H1 (cell line): ENCODE data around the gene AURKAIP1. TPM values are rescaled to one million over a fixed set of nuclear protein-coding genes. Genes with fewer than 3 reads are reported as not detected.

Experiments used
- CTCF ChIA-PET: fragments of 300-600 bp; sonication (Branson Sonifier 250); formaldehyde crosslinking; loops from one replicate; lab custom pipeline; 2021; ENCODE audit not compliant: partially characterized antibody; lab: Charles Lee
- POLR2A ChIA-PET: fragments of 300-600 bp; sonication (Branson Sonifier 250); formaldehyde crosslinking; loops from one replicate; lab custom pipeline; 2021; ENCODE audit warnings: inconsistent platforms; ENCODE audit not compliant: partially characterized antibody; lab: Charles Lee
- DNase-seq, 2 experiments: peaks; one replicate each; pipeline versions ENCODE4 v3.0.0 to v3.0.0-alpha.2; 2010 to 2022; ENCODE audit warnings: low spot score in 2 of 2, low read depth in 1 of 2, mixed read lengths in 1 of 2
- FAIRE-seq: peaks from 2 replicates; lab custom pipeline; 2011; peaks lifted over from hg19 to GRCh38; lab: Jason Lieb, UNC
- H2AFZ ChIP-seq: 2 replicates; pipeline ENCODE4 v1.8.1; 2012; ENCODE audit warnings: low read length, inconsistent platforms
- H2AK5ac ChIP-seq: 2 replicates; pipeline ENCODE4 v1.6.1; 2013; ENCODE audit warnings: low read depth, low read length
- H2BK120ac ChIP-seq: replicated peaks from 2 replicates; pipeline ENCODE3; 2013; ENCODE audit warnings: low read depth, low read length, inconsistent platforms
- H2BK12ac ChIP-seq: 2 replicates; pipeline ENCODE4 v1.6.1; 2013; ENCODE audit warnings: low read depth, low read length
- H2BK15ac ChIP-seq: 2 replicates; pipeline ENCODE4 v1.6.1; 2013; ENCODE audit warnings: low read length
- H2BK20ac ChIP-seq: 2 replicates; pipeline ENCODE4 v1.6.1; 2013; ENCODE audit warnings: low read length
- H2BK5ac ChIP-seq: 2 replicates; pipeline ENCODE4 v1.6.1; 2013; ENCODE audit warnings: low read depth, low read length
- H3K14ac ChIP-seq: 2 replicates; pipeline ENCODE4 v1.6.1; 2013; ENCODE audit warnings: inconsistent platforms; ENCODE audit not compliant: insufficient read length
- H3K18ac ChIP-seq: 2 replicates; pipeline ENCODE4 v1.6.1; 2013; ENCODE audit warnings: low read length; ENCODE audit errors: extremely low read depth
- H3K23ac ChIP-seq: 2 replicates; pipeline ENCODE4 v1.6.1; 2013; ENCODE audit warnings: inconsistent platforms; ENCODE audit not compliant: insufficient read length
- H3K23me2 ChIP-seq: 2 replicates; pipeline ENCODE4 v1.6.1; 2013; ENCODE audit warnings: low read depth, low read length
- H3K27ac ChIP-seq: 2 replicates; pipeline ENCODE4 v1.6.1; 2011; ENCODE audit warnings: low read depth, low read length, inconsistent platforms
- H3K27me3 ChIP-seq, 4 experiments: replicated peaks in 1 of 4; 1 replicate in 1 of 4; 2 replicates in 3 of 4; pipeline versions ENCODE4 v1.6.1 to v1.8.1; 2011 to 2013; ENCODE audit warnings: low read length in 3 of 4, mild to moderate bottlenecking in 3 of 4, inconsistent platforms in 2 of 4, mixed read lengths in 2 of 4, moderate library complexity in 1 of 4; ENCODE audit not compliant: control insufficient read depth in 3 of 4, insufficient read depth in 3 of 4; ENCODE audit errors: extremely low read depth in 1 of 4
- H3K36me3 ChIP-seq, 4 experiments: 2 replicates each; pipeline versions ENCODE4 v1.6.1 to v1.8.1; 2011 to 2013; ENCODE audit warnings: mild to moderate bottlenecking in 4 of 4, low read length in 3 of 4, moderate library complexity in 2 of 4, control low read depth in 1 of 4, inconsistent platforms in 1 of 4; ENCODE audit not compliant: insufficient read depth in 4 of 4, control insufficient read depth in 2 of 4
- H3K4ac ChIP-seq: replicated peaks from 2 replicates; pipeline ENCODE3; 2013; ENCODE audit warnings: low read length, low read depth, mixed read lengths, inconsistent platforms; ENCODE audit not compliant: insufficient read length
- H3K4me1 ChIP-seq, 4 experiments: replicated peaks in 1 of 4; 1 replicate in 1 of 4; 2 replicates in 3 of 4; pipeline versions ENCODE4 v1.6.1 to v1.8.1; 2011 to 2013; ENCODE audit warnings: low read length in 3 of 4, inconsistent platforms in 2 of 4, mixed read lengths in 1 of 4; ENCODE audit not compliant: insufficient read depth in 4 of 4, control insufficient read depth in 3 of 4
- H3K4me2 ChIP-seq, 2 experiments: 2 replicates each; pipeline versions ENCODE4 v1.6.1 to v1.8.1; 2011 to 2013; ENCODE audit warnings: low read depth in 2 of 2, low read length in 2 of 2, control low read depth in 1 of 2, inconsistent platforms in 1 of 2, mild to moderate bottlenecking in 1 of 2; ENCODE audit not compliant: insufficient read depth in 1 of 2
- H3K4me3 ChIP-seq, 4 experiments: fragments of 200-600, 300-600 bp in 1 of 4; sonication (generic), shearing (Covaris generic), sonication (Bioruptor Twin) in 1 of 4; 2 replicates each; pipeline versions ENCODE4 v1.5.1 to v1.8.1; 2011 to 2016; ENCODE audit warnings: low read length in 4 of 4, low read depth in 3 of 4, control low read depth in 2 of 4, inconsistent platforms in 2 of 4, mild to moderate bottlenecking in 2 of 4, mixed read lengths in 1 of 4, moderate library complexity in 1 of 4; ENCODE audit not compliant: insufficient read depth in 2 of 4; ENCODE audit errors: extremely low read depth in 1 of 4
- H3K56ac ChIP-seq: replicated peaks from 2 replicates; pipeline ENCODE3; 2013; ENCODE audit warnings: low read depth, mild to moderate bottlenecking, mixed read lengths, low read length, inconsistent platforms; ENCODE audit not compliant: insufficient read length
- H3K79me1 ChIP-seq: 2 replicates; pipeline ENCODE4 v1.6.1; 2013; ENCODE audit warnings: low read depth, low read length, control low read depth
- H3K79me2 ChIP-seq, 2 experiments: 2 replicates each; pipeline versions ENCODE4 v1.6.1 to v1.8.1; 2012 to 2013; ENCODE audit warnings: low read length in 2 of 2, mild to moderate bottlenecking in 2 of 2, inconsistent platforms in 1 of 2; ENCODE audit not compliant: insufficient read depth in 2 of 2, control insufficient read depth in 1 of 2
- H3K9ac ChIP-seq, 4 experiments: replicated peaks in 1 of 4; 1 replicate in 1 of 4; 2 replicates in 3 of 4; pipeline versions ENCODE4 v1.6.1 to v1.8.1; 2011 to 2013; ENCODE audit warnings: low read depth in 3 of 4, low read length in 3 of 4, control low read depth in 2 of 4, mild to moderate bottlenecking in 2 of 4, moderate library complexity in 2 of 4, inconsistent platforms in 1 of 4; ENCODE audit errors: extremely low read depth in 1 of 4
- H3K9me3 ChIP-seq, 2 experiments: 2 replicates each; pipeline versions ENCODE4 v1.6.1 to v1.8.1; 2012 to 2013; ENCODE audit warnings: mild to moderate bottlenecking in 2 of 2, moderate library complexity in 2 of 2, control low read depth in 1 of 2, inconsistent platforms in 1 of 2, low read depth in 1 of 2, low read length in 1 of 2, mixed read lengths in 1 of 2; ENCODE audit not compliant: insufficient read depth in 2 of 2
- H4K20me1 ChIP-seq, 2 experiments: replicated peaks in 1 of 2; 2 replicates each; pipeline versions ENCODE3 to v1.8.1; 2011 to 2013; ENCODE audit warnings: inconsistent platforms in 2 of 2, low read length in 2 of 2, mild to moderate bottlenecking in 1 of 2; ENCODE audit not compliant: insufficient read depth in 2 of 2, control insufficient read depth in 1 of 2
- H4K5ac ChIP-seq: 2 replicates; pipeline ENCODE4 v1.6.1; 2013; ENCODE audit warnings: low read length, low read depth, mixed read lengths, inconsistent platforms; ENCODE audit not compliant: insufficient read length
- H4K8ac ChIP-seq: 2 replicates; pipeline ENCODE4 v1.8.0; 2013; ENCODE audit warnings: mild to moderate bottlenecking, moderate library complexity, low read length, inconsistent platforms; ENCODE audit not compliant: insufficient read depth; ENCODE audit errors: extremely low read depth
- H4K91ac ChIP-seq: replicated peaks from 2 replicates; pipeline ENCODE3; 2013; ENCODE audit warnings: low read length, mixed read lengths, inconsistent platforms; ENCODE audit not compliant: insufficient read length
- KDM4A ChIP-seq: IDR thresholded peaks from one replicate; pipeline ENCODE4 v1.7.1; 2012; ENCODE audit warnings: low read depth, mild to moderate bottlenecking, moderate library complexity, low read length, inconsistent platforms; ENCODE audit not compliant: severe bottlenecking
- KDM5A ChIP-seq: fragments of 200-600 bp; IDR thresholded peaks from 2 replicates; pipeline ENCODE4 v1.7.1; 2012; ENCODE audit warnings: mild to moderate bottlenecking, low read length, inconsistent platforms, mixed read lengths
- RBBP5 ChIP-seq: IDR thresholded peaks from 2 replicates; pipeline ENCODE4 v1.7.1; 2012; ENCODE audit warnings: low read depth, mild to moderate bottlenecking, inconsistent platforms, low read length, moderate library complexity, borderline replicate concordance
- WGBS, 2 experiments: shearing (Covaris generic) in 1 of 2; methylation state at CpG; one replicate each; pipeline versions ENCODE4 v1.1.6 to v1.1.7; 2013 to 2015; ENCODE audit warnings: low lambda C conversion rate in 2 of 2, mixed read lengths in 2 of 2, inconsistent platforms in 1 of 2, low coverage in 1 of 2, missing lambda C conversion rate in 1 of 2; ENCODE audit not compliant: insufficient replicate concordance in 2 of 2, insufficient coverage in 1 of 2, insufficient read length in 1 of 2; ENCODE audit errors: extremely low coverage in 1 of 2, missing lambda C conversion rate in 1 of 2; 5-methylcytosine and 5-hydroxymethylcytosine counted together
- polyA plus RNA-seq, 7 experiments: library from polyadenylated mRNA; depleted of rRNA in 3 of 7; stranded (reverse) in 5 of 7; unstranded in 2 of 7; fragments of >200 nt in 5 of 7; fragments of 200-250 nt in 2 of 7; gene quantifications; 1 replicate in 5 of 7; 2 replicates in 1 of 7; 4 replicates in 1 of 7; pipeline versions ENCODE4 v1.2.1 to v1.2.3, GENCODE V29; 2011 to 2013; ENCODE audit warnings: missing spikeins in 2 of 7, mixed read lengths in 2 of 7
- total RNA-seq: library from RNA; stranded (reverse); fragmentation: NEBNext Ultra II Directional; extraction: Animal tissue kit (Norgen Biotek cat#: 25700); gene quantifications from 2 replicates; pipeline ENCODE4 v1.2.1, GENCODE V29; 2021

Gene AURKAIP1
- total and polyA plus RNA-seq, 2 of the 8 experiments (the other 6 are each of a cell fraction or from before 2014, with no cell fraction given): 87.8 to 194 TPM

GRCh38 chr1:1324084-1324523, 50.9 kb downstream of the AURKAIP1 start:
- Histone ChIP-seq H4K5ac (peak overlapping the region; percentile 21), H3K9me3 (no peaks in the 10 kb centered on the region), H2AK5ac (no peak overlapping the region), H3K9ac (peak overlapping the region in 3 of 4 experiments; percentile 71 to 93 (median 83); a peak in 5 of 7 replicates), H2AFZ (no peak overlapping the region), H3K27me3 (no peaks in the 10 kb centered on the region), H3K14ac (no peak overlapping the region), H3K4ac (peak overlapping the region; percentile 69), H3K23me2 (peaks cover 7% of the 10 kb centered on the region; the same call in 1 of the 2 replicates), H2BK20ac (no peak overlapping the region), H3K23ac (no peak overlapping the region), H3K4me2 (peak overlapping the region; percentile 41 to 76; a peak in 3 of 4 replicates), H4K8ac (peak overlapping the region; percentile 95), H3K4me3 (peak overlapping the region; percentile 60 to 100 (median 82)), H3K79me2 (peaks cover 12 to 53% of the 10 kb centered on the region in 2 experiments; a peak in 3 of 4 replicates), H4K91ac (peak overlapping the region; percentile 85), H3K27ac (peak overlapping the region; percentile 55; the same call in 1 of the 2 replicates), H2BK120ac (no peak overlapping the region), H3K18ac (no peak overlapping the region), H4K20me1 (peaks cover 25 to 39% of the 10 kb centered on the region in 2 experiments), H2BK12ac (no peak overlapping the region), H3K36me3 (peaks cover 0 to 11% (median 5%) of the 10 kb centered on the region in 4 experiments; a peak in 6 of 8 replicates), H3K79me1 (peaks cover 34% of the 10 kb centered on the region), H2BK5ac (no peak overlapping the region), H3K56ac (peak overlapping the region; percentile 30), H3K4me1 (peaks cover 0 to 13% (median 3%) of the 10 kb centered on the region in 4 experiments; a peak in 5 of 7 replicates), H2BK15ac (no peak overlapping the region)
- TF ChIP-seq RBBP5: peak; percentile 36; the same call in 1 of the 2 replicates
- peak; percentile 58; the same call in 1 of the 2 replicates for TF ChIP-seq KDM5A
- TF ChIP-seq KDM4A: no peak
- WGBS, 2 experiments: no CpG with 5 or more reads among the region's 41 CpGs
- no peak for DNase-seq
- CTCF ChIA-PET: interaction anchor here (0.6 kb wide), 1 partner anchor 51 kb away, joined by 3 read pairs; no protein-coding TSS in a partner anchor
- POLR2A ChIA-PET: interaction anchor here (1.0 to 3.4 kb wide), 3 partner anchors 11 to 15 kb away, joined by 3 to 21 read pairs (median 7); no protein-coding TSS in a partner anchor
- FAIRE-seq: no peak
